SJCRH30 (cell line): ENCODE data around the gene GPX7. TPM values are rescaled to one million over a fixed set of nuclear protein-coding genes. Genes with fewer than 3 reads are reported as not detected.

Source experiments
- DNase-seq, 2 experiments: peaks; one replicate each; pipeline ENCODE4 v3.0.0-alpha.2; 2015 to 2020
- H3K27ac ChIP-seq: fragments of 250-450 bp; sonication (Bioruptor Pico); 2 replicates; pipeline ENCODE4 v1.5.1; 2020; ENCODE audit warnings: mild to moderate bottlenecking, moderate library complexity
- H3K27me3 ChIP-seq: fragments of 250-450 bp; sonication (Bioruptor Pico); 2 replicates; pipeline ENCODE4 v1.5.1; 2020; ENCODE audit warnings: mild to moderate bottlenecking, moderate library complexity
- H3K36me3 ChIP-seq: fragments of 250-450 bp; sonication (Bioruptor Pico); 2 replicates; pipeline ENCODE4 v1.5.1; 2020; ENCODE audit warnings: mild to moderate bottlenecking, moderate library complexity
- H3K4me1 ChIP-seq: fragments of 250-450 bp; sonication (Bioruptor Pico); 2 replicates; pipeline ENCODE4 v1.5.1; 2020; ENCODE audit warnings: mild to moderate bottlenecking, moderate library complexity
- H3K4me3 ChIP-seq: fragments of 250-450 bp; sonication (Bioruptor Pico); 2 replicates; pipeline ENCODE4 v1.5.1; 2020; ENCODE audit warnings: mild to moderate bottlenecking, moderate library complexity
- H3K9me3 ChIP-seq: fragments of 250-450 bp; sonication (Bioruptor Pico); replicated peaks from 2 replicates; pipeline ENCODE4 v1.5.1; 2020; ENCODE audit warnings: mild to moderate bottlenecking, moderate library complexity
- total RNA-seq: library from RNA; depleted of rRNA; stranded (reverse); fragments of >200 nt; shearing (Covaris generic); gene quantifications from 2 replicates; pipeline ENCODE4 v1.2.3, GENCODE V29; 2014; rRNA removed

GPX7 gene
- total RNA-seq, 1 experiment from 2014 or later, result 10.6 TPM

DNA sequence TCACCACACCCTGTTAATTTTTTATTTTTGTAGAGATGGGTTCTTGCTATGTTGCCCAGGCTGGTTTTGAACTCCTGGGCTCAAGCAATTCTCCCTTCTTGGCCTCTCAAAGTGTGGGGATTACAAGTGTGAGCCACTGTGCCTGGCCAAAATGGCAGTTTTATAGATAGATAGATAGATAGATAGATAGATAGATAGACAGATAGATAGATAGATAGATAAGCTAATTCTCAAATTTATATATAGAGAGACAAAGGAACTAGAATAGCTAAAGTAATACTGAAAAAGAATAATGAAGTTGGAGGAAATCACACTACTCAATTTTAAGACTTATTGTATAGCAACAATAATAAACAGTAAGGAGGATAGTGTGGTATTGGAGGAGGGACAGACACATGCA, 51.9 kb downstream of the GPX7 start:
- Histone ChIP-seq H3K9me3 (no peaks in the 10 kb centered on the region), H3K4me3 (no peak overlapping the region), H3K27me3 (0 out of 2 replicates have a peak, but pooled peaks cover 3% of the 10 kb centered on the region), H3K4me1 (no peaks in the 10 kb centered on the region), H3K36me3 (no peaks in the 10 kb centered on the region), H3K27ac (no peak overlapping the region)
- DNase-seq, result no peak

DNA sequence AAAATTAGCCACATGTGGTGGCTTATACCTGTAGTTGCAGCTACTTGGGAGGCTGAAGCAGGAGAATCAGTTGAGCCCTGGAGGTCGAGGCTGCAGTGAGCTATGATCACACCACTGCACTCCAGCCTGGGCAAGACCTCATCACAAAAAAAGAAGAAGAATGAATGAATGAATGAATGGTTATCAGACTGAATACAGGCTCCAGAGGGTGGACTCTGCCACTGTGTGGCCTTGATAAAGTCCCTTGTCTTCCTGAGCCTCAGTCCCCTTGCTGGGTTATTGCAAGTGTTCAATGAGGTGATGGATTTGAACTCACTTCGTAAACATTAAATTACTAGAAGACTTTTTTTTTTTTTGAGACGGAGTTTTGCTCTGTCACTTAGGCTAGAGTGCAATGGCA, 55.5 kb downstream of the GPX7 start:
- DNase-seq, result no peak
- H3K36me3 ChIP-seq, result no peaks in the 10 kb centered on the region
- no peak overlapping the region for H3K27ac ChIP-seq
- H3K27me3 ChIP-seq, result no peaks in the 10 kb centered on the region
- H3K4me3 ChIP-seq, result no peak overlapping the region
- H3K9me3 ChIP-seq, result no peaks in the 10 kb centered on the region
- no peaks in the 10 kb centered on the region for H3K4me1 ChIP-seq

Other genes starting within 250 kb of the GPX7 start
- gene CC2D1B, start 236.2 kb upstream of the GPX7 start, total RNA-seq, result 18.6 and 20.9 TPM in 2 replicates
- gene ORC1, start 197.9 kb upstream of the GPX7 start, total RNA-seq, result 37.3 and 38.9 TPM in 2 replicates
- 65.5 and 66.2 TPM in 2 replicates for gene PRPF38A, start 197.8 kb upstream of the GPX7 start, total RNA-seq
- gene TUT4, start 49.3 kb upstream of the GPX7 start, total RNA-seq, result 64.9 and 67.8 TPM in 2 replicates
- not detected in 2 replicates for gene SHISAL2A, start 30.8 kb downstream of the GPX7 start, total RNA-seq
- 22.7 and 23.1 TPM in 2 replicates for gene COA7, start 96.0 kb downstream of the GPX7 start, total RNA-seq
- 36.6 and 39.5 TPM in 2 replicates for gene ZYG11B, start 124.1 kb downstream of the GPX7 start, total RNA-seq
- 0.03 and 0.22 TPM in 2 replicates for gene ZYG11A, start 240.4 kb downstream of the GPX7 start, total RNA-seq